GM19467 (cell line): ENCODE results near the gene PDIA5.

Source experiments
- ATAC-seq: cut with Tn5 transposase; IDR thresholded peaks from one replicate; pipeline ENCODE4 v1.9.1; 2021; ENCODE audit warnings: mild to moderate bottlenecking, moderate library complexity; ENCODE audit not compliant: unreplicated experiment

PDIA5 gene

DNA sequence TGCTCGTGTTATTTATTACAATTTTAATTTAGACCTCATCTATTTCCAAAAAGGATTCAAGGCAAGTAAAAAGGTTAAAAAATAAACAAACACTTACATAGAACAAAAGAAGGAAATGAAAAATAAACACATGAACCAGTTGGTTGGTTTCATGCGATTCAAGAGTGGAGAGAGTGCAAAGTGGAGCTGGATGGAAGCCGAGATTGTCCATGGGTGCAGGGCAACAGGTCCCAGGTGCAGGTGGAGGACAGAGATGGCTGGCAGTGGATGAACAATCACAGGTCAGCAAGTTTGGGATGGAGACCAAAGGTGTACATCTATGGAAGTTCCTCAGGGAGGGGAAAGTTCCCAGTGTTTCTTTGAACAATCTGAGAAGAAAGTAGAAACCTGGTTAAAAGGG is 27.6 kb upstream of the PDIA5 start:
- no peak for ATAC-seq

DNA sequence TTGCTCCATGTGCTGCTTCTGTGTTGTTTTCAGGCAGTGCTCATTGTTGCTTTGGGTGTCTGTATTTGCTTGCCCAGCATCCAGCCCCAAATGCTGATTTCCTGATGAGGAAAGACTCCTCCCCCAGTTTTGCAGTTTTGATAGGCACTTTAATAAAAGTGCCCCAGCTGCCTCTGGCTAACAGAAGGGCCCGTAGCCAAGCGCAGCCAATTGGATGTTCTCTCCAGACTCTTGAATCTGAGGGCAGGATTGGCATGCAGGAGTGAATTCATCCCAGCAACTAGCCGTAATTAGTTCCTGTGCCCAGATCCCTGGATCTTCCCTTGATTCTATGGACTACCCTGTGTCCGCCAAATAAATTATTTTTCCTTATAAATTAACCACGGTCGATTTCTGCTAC is 24.4 kb upstream of the PDIA5 start:
- no peak for ATAC-seq

- ATAC-seq = no peak
Observed at GRCh38 chr3:123044981-123045763, 21.7 kb upstream of the PDIA5 start.

- no peak for ATAC-seq
Observed at GRCh38 chr3:123046262-123047061, 20.4 kb upstream of the PDIA5 start.

- ATAC-seq = no peak
Observed at GRCh38 chr3:123047062-123047319, 19.8 kb upstream of the PDIA5 start.

DNA sequence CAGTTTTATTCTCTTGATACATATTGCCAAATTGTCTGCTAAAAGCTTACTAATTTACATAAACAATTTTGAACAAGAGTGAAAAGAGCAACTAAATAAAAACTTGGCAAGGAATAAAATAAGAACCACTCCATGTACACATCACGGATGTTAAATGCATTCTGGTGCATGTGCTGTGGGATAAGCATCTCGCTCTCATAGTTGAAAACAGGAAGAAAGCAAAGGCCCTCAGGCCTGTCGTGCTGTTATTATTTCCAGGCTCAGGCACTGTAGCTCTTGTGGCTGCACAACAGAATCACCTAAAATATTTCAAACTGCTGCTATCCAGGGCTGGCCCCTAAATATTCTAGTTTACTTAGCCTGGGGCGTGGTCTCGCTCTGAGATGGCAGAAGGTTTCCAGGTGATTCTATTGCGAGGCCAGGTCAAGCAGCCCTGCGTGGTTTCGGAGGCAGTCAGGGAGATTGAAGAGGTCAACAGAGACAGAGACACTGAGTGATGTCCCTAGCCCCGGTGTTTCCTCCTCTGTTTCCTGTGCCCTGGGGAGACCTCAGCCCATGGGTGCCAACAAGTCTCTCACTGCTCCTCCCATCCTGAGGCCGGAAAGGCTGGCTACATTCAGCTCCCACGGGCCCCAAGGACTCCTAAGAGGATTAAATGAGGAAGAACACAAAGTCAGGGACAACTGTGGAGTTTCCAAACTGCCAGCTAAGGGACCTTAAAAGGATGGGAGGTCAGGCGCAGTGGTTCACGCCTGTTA is 18.2 kb upstream of the PDIA5 start:
- ATAC-seq = no peak

DNA sequence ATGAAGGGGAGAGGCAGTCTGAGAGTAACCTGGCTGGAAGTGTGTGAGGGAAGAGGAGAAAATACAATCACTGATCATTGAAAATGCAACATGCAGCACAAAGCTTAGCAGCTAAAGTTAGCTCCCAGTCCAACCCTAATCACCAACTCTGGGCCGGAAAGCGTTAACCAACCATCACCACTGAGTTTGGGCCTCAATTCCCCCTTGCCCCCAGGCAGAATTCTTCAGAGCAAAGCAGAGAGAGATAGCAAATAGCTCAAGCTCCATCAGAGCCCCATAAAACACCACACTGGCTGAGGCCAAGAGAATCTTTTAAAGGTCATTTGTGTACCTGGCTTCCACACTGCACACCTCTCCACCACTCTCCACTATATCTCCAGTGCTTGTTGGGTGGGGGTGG is 16.2 kb upstream of the PDIA5 start:
- no peak for ATAC-seq

GRCh38 chr3:123053107-123053506 is 13.7 kb upstream of the PDIA5 start:
- ATAC-seq = no peak

DNA sequence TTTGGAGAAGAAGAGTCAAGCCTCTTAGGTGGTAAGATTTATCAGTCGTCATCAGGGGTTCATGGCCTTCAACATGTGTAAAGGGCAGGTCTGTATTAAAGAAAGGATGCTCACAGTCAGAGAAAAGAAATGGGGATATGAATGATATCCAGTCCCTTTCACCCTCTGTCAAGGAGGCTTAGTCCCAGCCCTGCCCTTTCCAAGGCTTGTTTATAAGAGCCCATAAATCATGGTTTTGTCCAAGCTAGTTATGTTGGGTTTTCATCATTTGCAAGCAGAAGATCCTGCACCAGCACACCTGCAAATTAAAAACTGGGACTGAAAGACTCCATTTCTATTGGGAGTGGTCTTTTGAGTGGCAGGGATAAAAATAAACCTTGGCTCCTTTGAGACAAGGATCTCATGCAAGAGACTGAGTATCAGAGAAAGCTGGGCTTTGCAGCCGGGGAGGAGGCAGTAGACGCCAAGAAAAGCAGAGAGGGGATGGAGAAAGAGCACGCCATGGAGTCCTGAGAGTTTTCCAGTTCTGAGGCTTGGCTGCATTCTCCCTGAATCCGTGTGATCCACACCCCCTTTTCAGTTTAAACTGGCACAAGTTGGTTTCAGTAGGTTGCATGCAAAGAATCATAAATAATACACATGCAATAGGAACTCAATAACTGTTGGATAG is 12.6 kb upstream of the PDIA5 start:
- no peak for ATAC-seq

DNA sequence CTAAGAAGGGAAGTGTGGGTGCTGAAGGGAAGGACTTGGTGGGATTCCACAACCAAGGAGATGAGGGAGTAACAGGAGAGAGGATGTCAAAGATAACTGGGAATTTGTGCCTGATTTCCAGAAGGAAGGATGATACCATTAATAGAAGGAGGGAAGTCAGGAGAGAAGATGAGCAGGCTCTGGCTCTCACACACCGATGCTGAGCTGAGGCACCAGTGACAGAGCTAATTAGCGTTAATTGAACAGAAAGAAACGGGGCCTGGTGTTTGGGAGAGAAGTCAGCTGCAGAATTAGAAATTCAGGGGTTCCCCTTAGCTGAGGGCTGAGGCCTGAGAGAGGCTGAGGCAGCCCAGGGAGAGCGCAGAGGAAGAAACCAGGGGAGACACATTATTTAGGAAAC is 11.9 kb upstream of the PDIA5 start:
- no peak for ATAC-seq

DNA sequence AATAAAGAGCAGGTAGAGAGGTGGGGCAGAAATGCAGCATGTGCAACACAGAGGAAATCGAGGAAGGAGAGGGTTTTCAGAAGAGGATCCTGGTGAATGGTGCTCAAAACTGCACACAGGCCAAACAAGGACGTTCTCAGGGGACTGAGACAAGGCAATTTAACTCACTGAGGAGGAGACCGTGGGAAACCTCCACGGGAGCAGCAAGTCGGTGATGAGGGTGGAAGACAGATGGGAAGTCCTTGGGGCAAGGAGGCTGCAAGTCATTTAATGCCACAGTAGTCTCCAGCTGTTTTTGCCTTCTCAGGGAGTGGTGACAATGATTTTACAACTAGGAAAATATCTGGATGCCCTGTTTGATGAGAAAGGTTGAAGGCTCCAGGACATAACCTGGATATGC is 11.5 kb upstream of the PDIA5 start:
- ATAC-seq = no peak

- ATAC-seq = no peak
Observed at GRCh38 chr3:123058505-123058904, 8.3 kb upstream of the PDIA5 start.

DNA sequence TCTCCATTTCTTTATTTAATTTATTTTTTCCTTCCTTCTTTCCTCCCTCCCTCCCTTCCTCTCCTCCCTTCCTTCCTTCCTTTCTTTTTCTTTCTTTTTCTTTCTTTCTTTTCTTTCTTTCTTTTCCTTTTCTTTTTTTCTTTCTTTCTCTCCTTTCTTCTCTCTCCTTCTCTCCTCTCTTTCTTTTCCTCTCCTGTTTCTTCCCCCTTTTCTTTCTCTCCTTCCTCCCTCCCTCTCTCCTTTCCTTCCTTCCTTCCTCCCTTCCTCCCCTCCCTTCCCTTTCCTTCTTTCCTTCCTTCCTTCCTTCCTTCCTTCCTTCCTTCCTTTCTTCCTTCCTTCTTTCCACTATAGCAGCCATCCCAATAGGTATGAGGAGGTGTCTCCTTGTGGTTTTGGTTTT is 6.8 kb upstream of the PDIA5 start:
- no peak for ATAC-seq

GRCh38 chr3:123061856-123062255 is 5.0 kb upstream of the PDIA5 start:
- ATAC-seq = no peak

DNA sequence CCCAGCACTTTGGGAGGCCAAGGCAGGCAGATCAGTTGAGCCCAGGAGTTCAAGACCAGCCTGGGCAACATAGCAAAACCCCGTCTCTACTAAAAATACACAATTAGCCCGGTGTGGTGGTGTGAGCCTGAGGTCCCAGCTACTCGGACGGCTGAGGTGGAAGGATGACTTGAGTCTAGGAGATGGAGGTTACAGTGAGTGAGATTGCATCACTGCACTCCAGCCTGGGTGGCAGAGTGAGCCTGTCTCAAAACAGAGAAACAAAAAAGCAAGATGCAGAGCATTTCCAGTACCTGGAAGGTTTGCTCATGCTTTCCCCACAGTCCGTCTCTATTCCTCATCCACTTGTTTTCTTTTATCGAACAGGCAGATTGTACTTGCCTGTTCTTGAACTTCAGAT is 3.8 kb upstream of the PDIA5 start:
- no peak for ATAC-seq

GRCh38 chr3:123064506-123064905 is 2.3 kb upstream of the PDIA5 start:
- ATAC-seq = no peak

- no peak for ATAC-seq
Observed at GRCh38 chr3:123064914-123065313, 1.9 kb upstream of the PDIA5 start.

- ATAC-seq = no peak
Observed at GRCh38 chr3:123066599-123066895, 278 bp upstream of the PDIA5 start.

DNA sequence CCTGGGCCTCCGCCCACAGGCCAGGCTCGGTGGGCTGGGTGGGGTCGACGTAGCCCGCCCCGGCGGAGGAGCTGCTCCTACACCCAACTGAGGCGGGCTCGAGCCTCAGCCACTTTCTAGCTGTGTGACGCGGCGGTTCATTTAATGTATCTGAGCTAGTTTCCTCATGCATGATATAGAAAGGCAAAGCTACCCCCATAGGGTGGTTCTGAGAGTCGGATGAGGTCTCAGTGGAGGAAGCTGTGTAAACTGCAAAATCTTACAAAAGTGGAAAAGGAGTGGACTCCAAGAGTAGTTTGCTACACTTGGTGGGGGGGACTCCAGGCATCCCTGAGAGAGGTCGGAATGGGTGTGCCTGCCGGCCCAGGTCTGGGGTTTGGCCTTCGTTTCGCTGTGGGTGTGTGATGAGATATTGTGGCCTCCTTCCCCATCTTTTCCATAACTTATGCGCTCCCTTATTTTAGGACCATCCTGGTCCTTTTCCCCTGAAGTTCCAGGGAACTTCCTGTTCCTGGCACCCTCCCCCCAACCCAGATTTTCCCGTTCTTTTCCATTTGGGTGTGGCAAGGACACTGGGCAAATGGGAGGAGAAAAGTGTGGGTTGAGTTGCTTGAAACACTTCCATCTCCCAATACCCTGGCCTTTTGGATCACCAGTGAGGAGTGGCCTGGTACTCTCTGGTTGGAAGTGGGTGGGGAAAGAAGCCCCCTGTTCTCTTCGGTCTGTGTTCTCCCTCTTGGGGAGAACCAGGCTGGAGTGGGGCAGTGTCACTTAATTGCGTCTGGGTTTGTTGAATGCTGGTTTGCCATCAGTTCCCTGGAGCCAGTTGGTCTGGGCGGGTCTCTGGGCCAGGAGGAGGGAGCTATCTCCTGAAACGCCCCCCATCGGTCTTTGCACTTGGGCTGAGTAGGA is 1.1 kb downstream of the PDIA5 start:
- no peak for ATAC-seq

DNA sequence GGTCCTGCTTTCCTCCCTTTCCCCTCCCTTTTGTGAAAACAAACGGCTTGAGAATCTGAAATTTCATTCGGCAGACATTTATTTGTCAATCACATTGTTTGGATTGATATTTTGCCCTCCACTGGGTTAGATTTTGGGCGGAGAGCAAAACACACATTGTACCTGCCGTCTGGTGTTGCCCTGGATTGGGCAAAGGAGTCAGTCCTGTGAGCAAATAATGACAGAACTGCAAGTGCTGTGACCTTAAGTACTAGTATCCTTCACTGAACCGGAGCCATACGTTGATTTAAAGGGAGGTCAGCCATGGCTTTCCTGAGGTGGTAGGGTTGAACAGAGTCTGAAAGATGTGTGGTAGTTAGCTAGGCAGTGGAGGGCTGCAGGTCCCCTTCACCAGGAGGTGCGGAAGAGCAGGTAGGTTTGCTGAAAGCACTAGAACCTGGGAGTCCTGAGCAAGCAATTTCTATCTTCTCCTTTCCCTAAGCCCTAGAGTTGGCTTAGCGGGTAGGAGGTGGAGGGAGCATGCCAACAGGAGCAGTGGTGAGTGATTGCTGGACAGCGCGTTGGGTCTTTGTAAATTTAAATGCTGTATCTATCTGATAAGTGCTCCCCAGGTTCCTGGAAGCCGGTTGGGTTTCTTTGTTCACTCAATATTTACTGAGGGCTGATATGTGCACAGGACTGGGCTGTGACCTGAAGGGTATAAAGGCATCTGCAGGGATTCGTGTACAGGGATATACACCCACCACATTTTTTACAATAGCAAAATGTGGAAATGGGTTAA is 2.0 kb downstream of the PDIA5 start:
- no peak for ATAC-seq
